Measurements from ENCODE around the gene SCGB2A2.

The SCGB2A2 gene

GRCh38 chr11:62306227-62306626 is 36.3 kb downstream of the SCGB2A2 start:
- no peak for DNase-seq (ENCODE audit: low read depth)

- DNase-seq (ENCODE audit: low read depth): no peak
These were observed 38.0 kb downstream of the SCGB2A2 start for GRCh38 chr11:62307950-62308349.

GRCh38 chr11:62309991-62310390 is 40.0 kb downstream of the SCGB2A2 start:
- DNase-seq (ENCODE audit: low read depth): no peak

GRCh38 chr11:62315431-62315830 is 45.5 kb downstream of the SCGB2A2 start:
- DNase-seq (ENCODE audit: low read depth): no peak

GRCh38 chr11:62322524-62322923 is 52.6 kb downstream of the SCGB2A2 start:
- no peak for DNase-seq (ENCODE audit: low read depth)
